Sigmoid colon (tissue), 4 donors: ENCODE data around the gene NXNL2.

Source experiments
- EP300 ChIP-seq, 4 donors: sonication (generic); formaldehyde crosslinking; IDR thresholded peaks; one replicate each; pipeline ENCODE4 v1.6.1; 2017; ENCODE audit warnings: antibody characterized with exemption in 4 of 4
- POLR2A ChIP-seq, 2 donors: fragments of 450-650 bp; IDR thresholded peaks; one replicate each; pipeline ENCODE4 v1.6.1; 2016; ENCODE audit warnings: antibody characterized with exemption in 2 of 2, mild to moderate bottlenecking in 2 of 2, moderate library complexity in 2 of 2
- POLR2AphosphoS5 ChIP-seq, 4 donors: sonication (generic); formaldehyde crosslinking; IDR thresholded peaks; one replicate each; pipeline ENCODE4 v1.6.1; 2017; ENCODE audit warnings: antibody characterized with exemption in 4 of 4
- TF ChIP-seq, protein P1 (sequence below), 4 experiments: fragments of 450-650 bp in 3 of 4; fragments of 200-600 bp in 1 of 4; IDR thresholded peaks; one replicate each; pipeline ENCODE4 v1.5.1; 2016 to 2019; ENCODE audit warnings: antibody characterized with exemption in 4 of 4, mild to moderate bottlenecking in 3 of 4, moderate library complexity in 2 of 4

DNA sequence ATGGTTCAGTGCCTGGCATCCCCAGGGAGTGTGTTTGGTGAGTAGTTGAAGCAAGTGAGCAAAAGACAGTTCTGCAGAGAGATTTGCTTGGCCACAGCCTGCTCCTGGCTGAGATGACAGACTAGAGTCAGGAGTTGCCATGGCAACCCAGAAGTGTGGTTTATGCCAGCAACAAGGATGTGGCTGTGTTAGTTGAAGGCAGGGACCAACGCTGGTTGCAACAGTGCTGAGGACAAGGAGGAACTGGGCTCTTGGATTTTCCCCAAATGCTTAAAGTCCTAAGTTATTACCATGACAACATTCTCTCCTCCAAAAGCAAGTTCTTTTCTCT is 2.7 kb downstream of the NXNL2 start:
- TF ChIP-seq POLR2A (IDR thresholded peaks at IDR 0.05) (no peak), EP300 (IDR thresholded peaks at IDR 0.05) (no peak), POLR2AphosphoS5 (IDR thresholded peaks at IDR 0.05) (peak in 1 of 4 donors; percentile 17)
- TF ChIP-seq, protein P1, sequence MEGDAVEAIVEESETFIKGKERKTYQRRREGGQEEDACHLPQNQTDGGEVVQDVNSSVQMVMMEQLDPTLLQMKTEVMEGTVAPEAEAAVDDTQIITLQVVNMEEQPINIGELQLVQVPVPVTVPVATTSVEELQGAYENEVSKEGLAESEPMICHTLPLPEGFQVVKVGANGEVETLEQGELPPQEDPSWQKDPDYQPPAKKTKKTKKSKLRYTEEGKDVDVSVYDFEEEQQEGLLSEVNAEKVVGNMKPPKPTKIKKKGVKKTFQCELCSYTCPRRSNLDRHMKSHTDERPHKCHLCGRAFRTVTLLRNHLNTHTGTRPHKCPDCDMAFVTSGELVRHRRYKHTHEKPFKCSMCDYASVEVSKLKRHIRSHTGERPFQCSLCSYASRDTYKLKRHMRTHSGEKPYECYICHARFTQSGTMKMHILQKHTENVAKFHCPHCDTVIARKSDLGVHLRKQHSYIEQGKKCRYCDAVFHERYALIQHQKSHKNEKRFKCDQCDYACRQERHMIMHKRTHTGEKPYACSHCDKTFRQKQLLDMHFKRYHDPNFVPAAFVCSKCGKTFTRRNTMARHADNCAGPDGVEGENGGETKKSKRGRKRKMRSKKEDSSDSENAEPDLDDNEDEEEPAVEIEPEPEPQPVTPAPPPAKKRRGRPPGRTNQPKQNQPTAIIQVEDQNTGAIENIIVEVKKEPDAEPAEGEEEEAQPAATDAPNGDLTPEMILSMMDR (IDR thresholded peaks at IDR 0.05): no peak
